Motor neuron (in vitro differentiated cells): Measurements from ENCODE around the gene ADAM12. TPM values are rescaled to one million over a fixed set of nuclear protein-coding genes. Genes with fewer than 3 reads are reported as not detected.

ENCODE experiments used
- ATAC-seq, 8 experiments: fragments of 200-7000 bp; cut with Tn5 transposase; replicated peaks in 6 of 8; 2 replicates each; pipeline ENCODE4 v1.8.0; 2021; ENCODE audit warnings: mild to moderate bottlenecking in 8 of 8, moderate library complexity in 8 of 8
- H3K27ac ChIP-seq, 2 donors: fragments of 250-450 bp; sonication (Bioruptor Pico); 2 replicates each; pipeline ENCODE4 v1.9.0; 2021; ENCODE audit warnings: antibody characterized with exemption in 2 of 2, mild to moderate bottlenecking in 2 of 2, moderate library complexity in 1 of 2
- H3K4me1 ChIP-seq, 2 donors: fragments of 250-450 bp; sonication (Bioruptor Pico); replicated peaks in 1 of 2; 2 replicates each; pipeline ENCODE4 v1.6.1; 2021; ENCODE audit warnings: antibody characterized with exemption in 2 of 2, mild to moderate bottlenecking in 2 of 2, moderate library complexity in 1 of 2
- H3K4me3 ChIP-seq, 5 donors: fragments of 250-450 bp; sonication (Bioruptor Pico); 2 replicates each; pipeline ENCODE4 v1.9.0; 2021; ENCODE audit warnings: antibody characterized with exemption in 5 of 5, mild to moderate bottlenecking in 5 of 5, moderate library complexity in 4 of 5
- WGBS, 10 experiments: fragments of 450-650 bp; shearing (Covaris generic); methylation state at CpG; one replicate each; pipeline ENCODE4 v1.0.0; 2022; 5-methylcytosine and 5-hydroxymethylcytosine counted together
- in situ Hi-C, 9 experiments: fragments of 400-800 bp; cut with MboI; loops; one replicate each; pipeline ENCODE4 v1.15.0; 2021; ENCODE audit warnings: low sequenced_read_pairs in 9 of 9, low pct_unique_long_range_greater_than_20kb in 2 of 9; ENCODE audit not compliant: unreplicated experiment in 9 of 9
- total RNA-seq, 8 experiments: library from RNA; unstranded; fragments of 300-600 nt; gene quantifications; 2 replicates each; pipeline versions ENCODE4 v1.2.3 to v1.2.4, GENCODE V29; 2022

ADAM12 gene
- total RNA-seq, 8 experiments from 2014 or later, result 0.63 to 62.9 (median 5.5) TPM

- Histone ChIP-seq H3K4me3 (no peak overlapping the region), H3K27ac (peak overlapping the region; percentile 74 to 81), H3K4me1 (peaks cover 38 to 61% of the 10 kb centered on the region in 2 donors)
- WGBS, 10 experiments, result 33 to 86% (median 56%) methylated on average over 2 to 9 of the region's 11 CpGs
- in situ Hi-C loops, result no loop called here
- peak in 7 of 8 experiments; percentile 52 to 91 (median 86) for ATAC-seq
Measured at GRCh38 chr10:126087796-126088505, 300.3 kb downstream of the ADAM12 start.

GRCh38 chr10:126087153-126087680 lies 301.1 kb downstream of the ADAM12 start:
- in situ Hi-C loops, result no loop called here
- H3K27ac ChIP-seq, result peak overlapping the region in 1 of 2 donors; percentile 74
- ATAC-seq, result no peak
- WGBS, 10 experiments, result 29 to 100% (median 77%) methylated on average over 2 to 4 of the region's 4 CpGs; no CpG with 5 or more reads in 1 of the 10 experiments
- H3K4me1 ChIP-seq, result peaks cover 38 to 58% of the 10 kb centered on the region in 2 donors
- H3K4me3 ChIP-seq, result no peak overlapping the region

- in situ Hi-C loops, result no loop called here
- H3K27ac ChIP-seq, result no peak overlapping the region
- WGBS, 10 experiments, result 75 to 83% (median 75%) methylated on average over 1 of the region's 1 CpG; no CpG with 5 or more reads in 7 of the 10 experiments
- peaks cover 50 to 62% of the 10 kb centered on the region in 2 donors for H3K4me1 ChIP-seq
- no peak overlapping the region for H3K4me3 ChIP-seq
- ATAC-seq, result no peak
Measured at GRCh38 chr10:126085806-126086205, 302.5 kb downstream of the ADAM12 start.

GRCh38 chr10:126084369-126084768 lies 303.9 kb downstream of the ADAM12 start:
- in situ Hi-C loops, result no loop called here
- no peak for ATAC-seq
- 33 to 100% (median 86%) methylated on average over 1 to 3 of the region's 4 CpGs; no CpG with 5 or more reads in 2 of the 10 experiments for WGBS, 10 experiments
- H3K27ac ChIP-seq, result peak overlapping the region; percentile 14 to 57
- H3K4me3 ChIP-seq, result no peak overlapping the region
- H3K4me1 ChIP-seq, result peaks cover 60 to 70% of the 10 kb centered on the region in 2 donors

GRCh38 chr10:126083009-126083408 lies 305.3 kb downstream of the ADAM12 start:
- peak overlapping the region; percentile 17 to 57 for H3K27ac ChIP-seq
- WGBS, 10 experiments, result 75 to 100% (median 100%) methylated on average over 3 to 6 of the region's 9 CpGs; no CpG with 5 or more reads in 5 of the 10 experiments
- peaks cover 51 to 58% of the 10 kb centered on the region in 2 donors for H3K4me1 ChIP-seq
- no peak overlapping the region for H3K4me3 ChIP-seq
- in situ Hi-C loops, result no loop called here
- ATAC-seq, result no peak

GRCh38 chr10:126081841-126082466 lies 306.3 kb downstream of the ADAM12 start:
- H3K27ac ChIP-seq, result no peak overlapping the region
- in situ Hi-C loops, result no loop called here
- 72 to 100% (median 93%) methylated on average over 1 to 13 of the region's 14 CpGs; no CpG with 5 or more reads in 1 of the 10 experiments for WGBS, 10 experiments
- H3K4me1 ChIP-seq, result peaks cover 42 to 48% of the 10 kb centered on the region in 2 donors
- no peak overlapping the region for H3K4me3 ChIP-seq
- no peak for ATAC-seq

GRCh38 chr10:126080879-126081411 lies 307.3 kb downstream of the ADAM12 start:
- ATAC-seq, result peak in 6 of 8 experiments; percentile 38 to 96 (median 94)
- peak overlapping the region in 4 of 5 donors; percentile 7 to 21 (median 12) for H3K4me3 ChIP-seq
- in situ Hi-C loops, result no loop called here

GRCh38 chr10:126080291-126080825 lies 307.9 kb downstream of the ADAM12 start:
- in situ Hi-C loops, result no loop called here
- Histone ChIP-seq H3K27ac (peak overlapping the region in 1 of 2 donors; percentile 12), H3K4me3 (peak overlapping the region in 1 of 5 donors; percentile 2), H3K4me1 (peaks cover 40 to 45% of the 10 kb centered on the region in 2 donors)
- 0 to 100% (median 23%) methylated on average over 1 to 7 of the region's 7 CpGs for WGBS, 10 experiments
- ATAC-seq, result peak in 5 of 8 experiments; percentile 4 to 23 (median 13)

More at GRCh38 chr10:126080879-126081411, 307.3 kb downstream of the ADAM12 start:
- WGBS, 10 experiments, result 0 to 57% (median 0%) methylated on average over 1 to 10 of the region's 12 CpGs; no CpG with 5 or more reads in 3 of the 10 experiments
- peak overlapping the region in 1 of 2 donors; percentile 74 for H3K27ac ChIP-seq
- H3K4me1 ChIP-seq, result peaks cover 40 to 45% of the 10 kb centered on the region in 2 donors

GRCh38 chr10:126075009-126075408 lies 313.3 kb downstream of the ADAM12 start:
- WGBS, 10 experiments, result 20 to 100% (median 94%) methylated on average over 1 to 6 of the region's 6 CpGs

GRCh38 chr10:126074291-126074690 lies 314.0 kb downstream of the ADAM12 start:
- WGBS, 10 experiments, result 66 to 100% (median 87%) methylated on average over 1 to 3 of the region's 3 CpGs; no CpG with 5 or more reads in 5 of the 10 experiments
- ATAC-seq, result no peak
- H3K27ac ChIP-seq, result no peak overlapping the region
- H3K4me1 ChIP-seq, result peaks cover 6 to 12% of the 10 kb centered on the region in 2 donors
- no peak overlapping the region for H3K4me3 ChIP-seq
- in situ Hi-C loops, result no loop called here

More at GRCh38 chr10:126075009-126075408, 313.3 kb downstream of the ADAM12 start:
- in situ Hi-C loops, result no loop called here
- no peak for ATAC-seq
- Histone ChIP-seq H3K4me1 (peaks cover 9 to 17% of the 10 kb centered on the region in 2 donors), H3K4me3 (no peak overlapping the region), H3K27ac (no peak overlapping the region)

GRCh38 chr10:126073606-126074005 lies 314.7 kb downstream of the ADAM12 start:
- 0 to 100% (median 59%) methylated on average over 1 of the region's 1 CpG; no CpG with 5 or more reads in 4 of the 10 experiments for WGBS, 10 experiments
- H3K4me1 ChIP-seq, result peaks cover 6 to 12% of the 10 kb centered on the region in 2 donors
- in situ Hi-C loops, result no loop called here
- no peak overlapping the region for H3K27ac ChIP-seq
- ATAC-seq, result no peak
- no peak overlapping the region for H3K4me3 ChIP-seq

- no peak overlapping the region for H3K4me3 ChIP-seq
- WGBS, 10 experiments, result 93 to 100% (median 100%) methylated on average over 1 to 4 of the region's 4 CpGs; no CpG with 5 or more reads in 3 of the 10 experiments
- no peak for ATAC-seq
- no peak overlapping the region for H3K27ac ChIP-seq
- in situ Hi-C loops, result no loop called here
- H3K4me1 ChIP-seq, result peaks cover 6 to 12% of the 10 kb centered on the region in 2 donors
Measured at GRCh38 chr10:126072622-126073021, 315.7 kb downstream of the ADAM12 start.
